IMR-90 (cell line): Measurements from ENCODE around the gene FOXO6. TPM values are rescaled to one million over a fixed set of nuclear protein-coding genes. Genes with fewer than 3 reads are reported as not detected.

Source experiments
- ATAC-seq: fragments of 200-7000 bp; cut with Tn5 transposase; 2 replicates; pipeline ENCODE4 v1.9.1; 2020; ENCODE audit warnings: low read depth, mild to moderate bottlenecking, moderate library complexity
- BruUV-seq: library from RNA; stranded (reverse); fragments of 400-500 nt; replicated peaks from 2 replicates; lab custom pipeline; 2021; lab: Mats Ljungman, UMichigan
- CTCF ChIA-PET: fragments of 300-600 bp; formaldehyde crosslinking; extraction: SDS; loops from one replicate; lab custom pipeline; 2021; ENCODE audit warnings: antibody characterized with exemption; lab: Yijun Ruan, JAX
- POLR2A ChIA-PET: fragments of 300-600 bp; sonication (Branson Sonifier 250); formaldehyde crosslinking; loops from one replicate; lab custom pipeline; 2022; ENCODE audit warnings: antibody characterized with exemption; ENCODE audit not compliant: unreplicated experiment; lab: Charles Lee
- DNase-seq: peaks from one replicate; pipeline ENCODE4 v3.0.0; 2013
- H2AFZ ChIP-seq: replicated peaks from 2 replicates; pipeline ENCODE3; 2013; ENCODE audit warnings: low read length, mild to moderate bottlenecking; ENCODE audit not compliant: poor library complexity
- H2AK5ac ChIP-seq: 2 replicates; pipeline ENCODE4 v1.6.1; 2013; ENCODE audit warnings: low read depth, low read length, inconsistent platforms
- H2AK9ac ChIP-seq: replicated peaks from 2 replicates; pipeline ENCODE3; 2013; ENCODE audit warnings: mild to moderate bottlenecking, low read depth, low read length, moderate library complexity; ENCODE audit not compliant: poor library complexity
- H2BK120ac ChIP-seq: 2 replicates; pipeline ENCODE4 v1.6.1; 2013; ENCODE audit warnings: low read depth, low read length, inconsistent platforms
- H2BK15ac ChIP-seq: 3 replicates; pipeline ENCODE4 v1.6.1; 2013; ENCODE audit warnings: low read depth, low read length, inconsistent platforms
- H2BK20ac ChIP-seq: 2 replicates; pipeline ENCODE4 v1.6.1; 2013; ENCODE audit warnings: low read depth, mild to moderate bottlenecking, inconsistent platforms, low read length, moderate library complexity
- H2BK5ac ChIP-seq: 2 replicates; pipeline ENCODE4 v1.6.1; 2013; ENCODE audit warnings: mild to moderate bottlenecking, low read depth, low read length, inconsistent platforms; ENCODE audit not compliant: poor library complexity, severe bottlenecking
- H3K14ac ChIP-seq: replicated peaks from 2 replicates; pipeline ENCODE4 v1.6.1; 2013; ENCODE audit warnings: low read depth, low read length, inconsistent platforms
- H3K18ac ChIP-seq: 2 replicates; pipeline ENCODE4 v1.6.1; 2013; ENCODE audit warnings: low read depth, low read length, control low read depth
- H3K23ac ChIP-seq: 2 replicates; pipeline ENCODE4 v1.6.1; 2013; ENCODE audit warnings: low read depth, low read length, inconsistent platforms
- H3K27ac ChIP-seq: 2 replicates; pipeline ENCODE4 v1.5.1; 2013; ENCODE audit warnings: mild to moderate bottlenecking, control low read depth, low read length; ENCODE audit not compliant: insufficient read depth
- H3K27me3 ChIP-seq: 2 replicates; pipeline ENCODE4 v1.6.1; 2013; ENCODE audit warnings: low read length; ENCODE audit not compliant: control insufficient read depth, insufficient read depth
- H3K36me3 ChIP-seq: 2 replicates; pipeline ENCODE4 v1.6.1; 2013; ENCODE audit warnings: low read length, mixed read lengths; ENCODE audit not compliant: control insufficient read depth, insufficient read depth
- H3K4ac ChIP-seq: 2 replicates; pipeline ENCODE4 v1.6.1; 2013; ENCODE audit warnings: low read depth, low read length, inconsistent platforms
- H3K4me1 ChIP-seq: 2 replicates; pipeline ENCODE4 v1.6.1; 2013; ENCODE audit warnings: low read length, mixed read lengths; ENCODE audit not compliant: control insufficient read depth, insufficient read depth
- H3K4me2 ChIP-seq: 2 replicates; pipeline ENCODE4 v1.6.1; 2013; ENCODE audit warnings: low read depth, mild to moderate bottlenecking, control low read depth, low read length, moderate library complexity
- H3K4me3 ChIP-seq: 2 replicates; pipeline ENCODE4 v1.5.1; 2013; ENCODE audit warnings: low read depth, mild to moderate bottlenecking, control low read depth, low read length, moderate library complexity; ENCODE audit not compliant: insufficient read depth
- H3K56ac ChIP-seq: 2 replicates; pipeline ENCODE4 v1.6.1; 2013; ENCODE audit warnings: low read length, inconsistent platforms; ENCODE audit not compliant: insufficient read depth; ENCODE audit errors: extremely low read depth
- H3K79me1 ChIP-seq, 2 experiments: 2 replicates each; pipeline ENCODE4 v1.6.1; 2013; ENCODE audit warnings: low read length in 2 of 2, inconsistent platforms in 1 of 2, low read depth in 1 of 2
- H3K9ac ChIP-seq: 2 replicates; pipeline ENCODE4 v1.6.1; 2013; ENCODE audit warnings: low read depth, low read length, control low read depth
- H3K9me1 ChIP-seq: 2 replicates; pipeline ENCODE4 v1.6.1; 2013; ENCODE audit warnings: low read length, inconsistent platforms; ENCODE audit not compliant: insufficient read depth
- H3K9me3 ChIP-seq: 2 replicates; pipeline ENCODE4 v1.6.1; 2013; ENCODE audit warnings: low read length; ENCODE audit not compliant: control insufficient read depth, insufficient read depth
- H4K20me1 ChIP-seq: 2 replicates; pipeline ENCODE4 v1.6.1; 2013; ENCODE audit warnings: low read length, inconsistent platforms; ENCODE audit not compliant: insufficient read depth
- H4K5ac ChIP-seq: 2 replicates; pipeline ENCODE4 v1.6.1; 2013; ENCODE audit warnings: mild to moderate bottlenecking, low read depth, low read length, control low read depth
- H4K8ac ChIP-seq, 2 experiments: 2 replicates each; pipeline ENCODE4 v1.6.1; 2013; ENCODE audit warnings: low read depth in 2 of 2, low read length in 2 of 2, control low read depth in 1 of 2, inconsistent platforms in 1 of 2
- H4K91ac ChIP-seq: 2 replicates; pipeline ENCODE4 v1.6.1; 2013; ENCODE audit warnings: low read depth, low read length, inconsistent platforms; ENCODE audit not compliant: insufficient read depth
- BHLHE40 ChIP-seq: fragments of 150-350 bp; IDR thresholded peaks from 2 replicates; pipeline ENCODE4 v1.6.1; 2016; ENCODE audit warnings: mild to moderate bottlenecking, low read depth, low read length
- ELK1 ChIP-seq: fragments of 150-350 bp; IDR thresholded peaks from 2 replicates; pipeline ENCODE4 v1.6.1; 2016; ENCODE audit warnings: low read depth, mild to moderate bottlenecking, low read length, moderate library complexity, borderline replicate concordance
- FOS ChIP-seq: fragments of 150-350 bp; IDR thresholded peaks from 2 replicates; pipeline ENCODE4 v1.6.1; 2016; ENCODE audit warnings: low read depth, low read length
- MAZ ChIP-seq: IDR thresholded peaks from 2 replicates; pipeline ENCODE4 v1.6.1; 2012; ENCODE audit warnings: low read depth, mild to moderate bottlenecking, low read length, improper control_type of control experiment, moderate library complexity, borderline replicate concordance
- RCOR1 ChIP-seq: IDR thresholded peaks from 2 replicates; pipeline ENCODE4 v1.6.1; 2012; ENCODE audit warnings: mild to moderate bottlenecking, low read length, improper control_type of control experiment; ENCODE audit not compliant: insufficient replicate concordance
- SMC3 ChIP-seq: fragments of 150-350 bp; IDR thresholded peaks from 2 replicates; pipeline ENCODE4 v1.6.1; 2016; ENCODE audit warnings: low read depth, mild to moderate bottlenecking, antibody characterized with exemption, low read length, moderate library complexity
- USF2 ChIP-seq: fragments of 150-350 bp; IDR thresholded peaks from 2 replicates; pipeline ENCODE4 v1.6.1; 2017; ENCODE audit warnings: mild to moderate bottlenecking, antibody characterized with exemption, low read length, low read depth
- WGBS, 2 experiments: methylation state at CpG; one replicate each; pipeline versions ENCODE4 v1.1.5 to v1.1.7; 2013; ENCODE audit warnings: missing lambda C conversion rate in 2 of 2; ENCODE audit not compliant: insufficient read length in 1 of 2; ENCODE audit errors: extremely low coverage in 2 of 2; 5-methylcytosine and 5-hydroxymethylcytosine counted together
- dilution Hi-C: fragments of 300-500 bp; cut with HindIII; formaldehyde crosslinking; loops from one replicate; pipeline ENCODE4 v1.14.3; 2018; ENCODE audit warnings: low sequenced_read_pairs; ENCODE audit not compliant: unreplicated experiment
- in situ Hi-C: fragments of 300-500 bp; cut with MboI; formaldehyde crosslinking; loops from 3 replicates; pipeline ENCODE4 v1.14.3; 2019; ENCODE audit warnings: low sequenced_read_pairs, inconsistent platforms, mixed read lengths
- intact Hi-C: fragments of 100-400 bp; cut with micrococcal nuclease; formaldehyde crosslinking; loops from 2 replicates; pipeline ENCODE4 v1.10.0; 2022
- polyA plus RNA-seq, 3 experiments: library from polyadenylated mRNA; depleted of rRNA; stranded (reverse); fragments of >200 nt; gene quantifications; 2 replicates each; pipeline ENCODE4 v1.2.3, GENCODE V29; 2012; ENCODE audit warnings: low replicate concordance in 1 of 3
- total RNA-seq: library from RNA; depleted of rRNA; stranded (reverse); fragments of >200 nt; gene quantifications from 2 replicates; pipeline ENCODE4 v1.2.3, GENCODE V29; 2012

FOXO6 gene
- total and polyA plus RNA-seq, 2 of the 4 experiments (the other 2 are of a cell fraction): not detected

GRCh38 chr1:41361495-41362356, 492 bp downstream of the FOXO6 start:
- Histone ChIP-seq H4K91ac (no peak overlapping the region), H2BK120ac (no peak overlapping the region), H3K9me1 (peaks cover 3% of the 10 kb centered on the region; the same call in 1 of the 2 replicates), H2BK15ac (no peak overlapping the region), H3K9ac (no peak overlapping the region), H2AK5ac (no peak overlapping the region), H3K4me1 (peaks cover 1% of the 10 kb centered on the region; the same call in 1 of the 2 replicates), H2BK5ac (no peak overlapping the region), H3K23ac (no peak overlapping the region), H4K5ac (no peak overlapping the region), H2AK9ac (no peak overlapping the region), H4K20me1 (0 out of 2 replicates have a peak, but pooled peaks cover 5% of the 10 kb centered on the region), H3K9me3 (no peaks in the 10 kb centered on the region), H2BK20ac (no peak overlapping the region), H3K79me1 (no peaks in the 10 kb centered on the region), H3K27ac (no peak overlapping the region), H4K8ac (no peak overlapping the region), H3K4ac (no peak overlapping the region), H3K56ac (no peak overlapping the region), H2AFZ (peak overlapping the region; percentile 86), H3K4me3 (peak overlapping the region; percentile 37), H3K18ac (no peak overlapping the region), H3K36me3 (no peaks in the 10 kb centered on the region), H3K14ac (no peak overlapping the region), H3K27me3 (peaks cover 68% of the 10 kb centered on the region), H3K4me2 (peak overlapping the region; percentile 68)
- CTCF ChIA-PET: interaction anchor here (0.8 kb wide), 1 partner anchor 103 kb away, joined by 6 read pairs; no protein-coding TSS in a partner anchor
- TF ChIP-seq SMC3: no peak
- no peak for TF ChIP-seq ELK1
- no peak for TF ChIP-seq RCOR1
- TF ChIP-seq BHLHE40: no peak
- no peak for TF ChIP-seq USF2
- TF ChIP-seq MAZ: peak; percentile 19; the same call in 1 of the 2 replicates
- no peak for TF ChIP-seq FOS
- no TSS peak for BruUV-seq
- intact Hi-C loops: loop anchor here (5.0 kb wide), 1 partner anchor 261 kb away; no protein-coding TSS in a partner anchor
- ATAC-seq (no peak), DNase-seq (no peak)
- in situ Hi-C loops: no loop called here
- POLR2A ChIA-PET: no interaction called here
- 2% methylated on average over 38 of the region's 113 CpGs; no CpG with 5 or more reads in 1 of the 2 experiments for WGBS, 2 experiments
- dilution Hi-C loops: no loop called here
